Naive thymus-derived CD4-positive, alpha-beta T cell (primary cell): Measurements from ENCODE around the gene FBP2. TPM values are rescaled to one million over a fixed set of nuclear protein-coding genes. Genes with fewer than 3 reads are reported as not detected.

Source experiments
- ATAC-seq: fragments of 150-1000 bp; cut with Tn5 transposase; 2 replicates; pipeline ENCODE4 v1.10.0; 2021; ENCODE audit warnings: mild to moderate bottlenecking, moderate library complexity
- CTCF ChIA-PET: fragments of 350-600 bp; sonication (Branson Sonifier 250); formaldehyde crosslinking; loops from one replicate; lab custom pipeline; 2021; ENCODE audit warnings: antibody characterized with exemption; lab: Charles Lee
- POLR2A ChIA-PET: fragments of 350-600 bp; sonication (Branson Sonifier 250); formaldehyde crosslinking; loops from one replicate; lab custom pipeline; 2021; ENCODE audit warnings: antibody characterized with exemption, inconsistent platforms; lab: Charles Lee
- DNase-seq, 9 donors: peaks; one replicate each; pipeline versions ENCODE4 v3.0.0 to v3.0.0-alpha.2; 2020 to 2022; ENCODE audit warnings: mixed read lengths in 1 of 9
- H3K27ac ChIP-seq: one replicate; pipeline ENCODE4 v1.7.0; 2013; ENCODE audit warnings: mild to moderate bottlenecking, low read depth, low read length, moderate library complexity
- H3K27me3 ChIP-seq, 2 donors: one replicate each; pipeline ENCODE4 v1.7.0; 2013; ENCODE audit warnings: low read length in 2 of 2, mild to moderate bottlenecking in 2 of 2, moderate library complexity in 2 of 2; ENCODE audit not compliant: control insufficient read depth in 2 of 2, insufficient read depth in 2 of 2
- H3K36me3 ChIP-seq, 3 experiments: 1 replicate in 2 of 3; 2 replicates in 1 of 3; pipeline ENCODE4 v1.7.0; 2013; ENCODE audit warnings: low read length in 3 of 3, mild to moderate bottlenecking in 3 of 3, moderate library complexity in 1 of 3; ENCODE audit not compliant: insufficient read depth in 3 of 3, control insufficient read depth in 2 of 3
- H3K4me1 ChIP-seq, 2 donors: one replicate each; pipeline ENCODE4 v1.7.0; 2013; ENCODE audit warnings: low read length in 2 of 2, mild to moderate bottlenecking in 2 of 2, moderate library complexity in 1 of 2; ENCODE audit not compliant: control insufficient read depth in 2 of 2, insufficient read depth in 2 of 2
- H3K4me3 ChIP-seq: 2 replicates; pipeline ENCODE4 v1.7.0; 2013; ENCODE audit warnings: mild to moderate bottlenecking, low read length
- H3K9me3 ChIP-seq, 3 experiments: 1 replicate in 2 of 3; 2 replicates in 1 of 3; pipeline ENCODE4 v1.7.0; 2013; ENCODE audit warnings: low read length in 3 of 3; ENCODE audit not compliant: control insufficient read depth in 2 of 3
- H3K27ac Mint-ChIP-seq, 9 donors: one replicate each; pipeline ENCODE4 v1.8.0; 2020 to 2022; ENCODE audit warnings: mixed read lengths in 9 of 9, mild to moderate bottlenecking in 8 of 9, moderate library complexity in 5 of 9, inconsistent platforms in 2 of 9
- H3K27me3 Mint-ChIP-seq, 5 donors: one replicate each; pipeline ENCODE4 v1.8.0; 2021 to 2022; ENCODE audit warnings: mixed read lengths in 5 of 5, mild to moderate bottlenecking in 1 of 5
- H3K36me3 Mint-ChIP-seq, 5 donors: one replicate each; pipeline ENCODE4 v1.8.0; 2020 to 2022; ENCODE audit warnings: mixed read lengths in 5 of 5, mild to moderate bottlenecking in 3 of 5, inconsistent platforms in 1 of 5
- H3K4me1 Mint-ChIP-seq, 7 donors: one replicate each; pipeline ENCODE4 v1.8.0; 2020 to 2022; ENCODE audit warnings: mixed read lengths in 7 of 7, mild to moderate bottlenecking in 3 of 7, inconsistent platforms in 1 of 7
- H3K4me3 Mint-ChIP-seq, 10 donors: one replicate each; pipeline ENCODE4 v1.8.0; 2020 to 2022; ENCODE audit warnings: mild to moderate bottlenecking in 10 of 10, mixed read lengths in 10 of 10, moderate library complexity in 6 of 10, inconsistent platforms in 2 of 10
- H3K9me3 Mint-ChIP-seq, 11 donors: one replicate each; pipeline ENCODE4 v1.8.0; 2020 to 2022; ENCODE audit warnings: mixed read lengths in 11 of 11, mild to moderate bottlenecking in 4 of 11, inconsistent platforms in 1 of 11, moderate library complexity in 1 of 11
- intact Hi-C, 2 donors: fragments of 100-400 bp; cut with micrococcal nuclease; formaldehyde crosslinking; loops; one replicate each; pipeline ENCODE4 v1.15.1; 2023
- polyA plus RNA-seq, 2 donors: library from polyadenylated mRNA; unstranded; fragments of 300-500 nt; fragmentation: Illumina TruSeq; gene quantifications; one replicate each; pipeline ENCODE4 v1.2.3, GENCODE V29; 2021
- total RNA-seq, 6 experiments: library from RNA in 5 of 6; stranded (reverse) in 5 of 6; gene quantifications; 1 replicate in 5 of 6; 2 replicates in 1 of 6; pipeline ENCODE4 v1.2.3 and lab custom pipeline; 2021 to 2026

FBP2 gene
- total and polyA plus RNA-seq, 7 experiments from 2014 or later, result not detected

- Mint-ChIP-seq H3K4me3 (no peak overlapping the region), H3K9me3 (no peaks in the 10 kb centered on the region), H3K4me1 (peaks cover 0 to 16% (median 11%) of the 10 kb centered on the region in 7 donors), H3K36me3 (no peaks in the 10 kb centered on the region), H3K27ac (no peak overlapping the region), H3K27me3 (peaks cover 0 to 2% (median 0%) of the 10 kb centered on the region in 5 donors)
- no peak overlapping the region for H3K27ac ChIP-seq
- DNase-seq (no peak), ATAC-seq (no peak)
- ChIA-PET CTCF (no interaction called here), POLR2A (no interaction called here)
- H3K27me3 ChIP-seq, result no peaks in the 10 kb centered on the region
- intact Hi-C loops, result no loop called here
- H3K4me1 ChIP-seq, result no peaks in the 10 kb centered on the region
- H3K36me3 ChIP-seq, result no peaks in the 10 kb centered on the region
- no peaks in the 10 kb centered on the region for H3K9me3 ChIP-seq
- H3K4me3 ChIP-seq, result no peak overlapping the region
These were observed 32.2 kb upstream of the FBP2 start for GRCh38 chr9:94625835-94626234.

GRCh38 chr9:94624629-94625028, 31.0 kb upstream of the FBP2 start:
- Histone ChIP-seq H3K4me3 (no peak overlapping the region), H3K27me3 (no peaks in the 10 kb centered on the region), H3K9me3 (no peaks in the 10 kb centered on the region), H3K36me3 (no peaks in the 10 kb centered on the region), H3K27ac (no peak overlapping the region), H3K4me1 (no peaks in the 10 kb centered on the region)
- DNase-seq, result no peak
- Mint-ChIP-seq H3K27me3 (peaks cover 0 to 6% (median 0%) of the 10 kb centered on the region in 5 donors), H3K27ac (peak overlapping the region in 1 of 9 donors; percentile 5), H3K36me3 (peaks cover 0 to 9% (median 4%) of the 10 kb centered on the region in 5 donors), H3K4me1 (peaks cover 0 to 16% (median 11%) of the 10 kb centered on the region in 7 donors), H3K4me3 (no peak overlapping the region), H3K9me3 (peaks cover 0 to 2% (median 0%) of the 10 kb centered on the region in 11 donors)
- ATAC-seq, result no peak
- intact Hi-C loops, result no loop called here
- ChIA-PET CTCF (no interaction called here), POLR2A (no interaction called here)

- no peak overlapping the region for H3K27ac Mint-ChIP-seq
These were observed 29.6 kb upstream of the FBP2 start for GRCh38 chr9:94623253-94623652.

DNA sequence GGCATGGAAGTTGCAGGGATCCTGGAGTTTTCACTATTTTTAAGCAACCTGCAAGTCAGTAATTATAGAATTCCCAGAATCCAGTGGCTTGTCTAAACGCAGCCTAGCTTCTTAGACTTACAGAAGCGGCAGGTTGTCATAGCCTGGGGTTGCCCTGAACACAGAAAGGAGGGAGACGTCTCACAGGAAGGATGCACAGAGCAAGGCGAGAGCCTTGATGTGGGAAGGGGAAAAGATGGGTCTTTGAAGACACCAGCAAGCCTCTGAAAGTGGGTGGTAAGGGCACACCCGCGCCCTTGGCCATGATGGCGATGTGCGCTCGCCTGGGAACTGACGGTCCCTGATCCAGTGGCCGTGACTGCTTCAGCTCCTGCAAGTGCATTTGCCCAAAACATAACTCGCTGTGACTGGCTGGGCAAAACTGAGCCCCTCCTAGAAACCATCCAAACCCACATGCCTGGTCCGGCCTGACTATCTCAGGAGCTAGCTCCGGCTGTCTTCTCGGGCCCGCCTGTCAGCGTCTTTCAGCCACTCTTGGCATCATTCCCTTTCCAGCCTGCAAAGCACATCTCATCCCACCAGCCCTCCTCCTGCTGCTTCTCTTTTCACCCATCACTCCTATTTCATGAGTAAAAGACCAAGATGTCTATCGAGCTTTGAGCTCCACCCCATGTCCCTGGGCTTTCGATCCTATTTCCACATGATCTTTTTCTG, 28.6 kb upstream of the FBP2 start:
- H3K9me3 ChIP-seq, result no peaks in the 10 kb centered on the region
- POLR2A ChIA-PET, result no interaction called here

More at GRCh38 chr9:94623253-94623652, 29.6 kb upstream of the FBP2 start:
- no peaks in the 10 kb centered on the region for H3K36me3 ChIP-seq
- H3K4me3 Mint-ChIP-seq, result no peak overlapping the region
- no peak overlapping the region for H3K4me3 ChIP-seq
- DNase-seq (no peak), ATAC-seq (peak; percentile 52)
- POLR2A ChIA-PET, result no interaction called here
- peaks cover 0 to 15% (median 12%) of the 10 kb centered on the region in 5 donors for H3K36me3 Mint-ChIP-seq
- H3K4me1 Mint-ChIP-seq, result peaks cover 0 to 16% (median 11%) of the 10 kb centered on the region in 7 donors
- H3K27me3 ChIP-seq, result no peaks in the 10 kb centered on the region
- peaks cover 0 to 2% (median 0%) of the 10 kb centered on the region in 11 donors for H3K9me3 Mint-ChIP-seq
- intact Hi-C loops, result no loop called here
- no peak overlapping the region for H3K27ac ChIP-seq
- H3K4me1 ChIP-seq, result no peaks in the 10 kb centered on the region
- H3K27me3 Mint-ChIP-seq, result peaks cover 0 to 6% (median 0%) of the 10 kb centered on the region in 5 donors
- no peaks in the 10 kb centered on the region for H3K9me3 ChIP-seq
- CTCF ChIA-PET, result no interaction called here

DNA sequence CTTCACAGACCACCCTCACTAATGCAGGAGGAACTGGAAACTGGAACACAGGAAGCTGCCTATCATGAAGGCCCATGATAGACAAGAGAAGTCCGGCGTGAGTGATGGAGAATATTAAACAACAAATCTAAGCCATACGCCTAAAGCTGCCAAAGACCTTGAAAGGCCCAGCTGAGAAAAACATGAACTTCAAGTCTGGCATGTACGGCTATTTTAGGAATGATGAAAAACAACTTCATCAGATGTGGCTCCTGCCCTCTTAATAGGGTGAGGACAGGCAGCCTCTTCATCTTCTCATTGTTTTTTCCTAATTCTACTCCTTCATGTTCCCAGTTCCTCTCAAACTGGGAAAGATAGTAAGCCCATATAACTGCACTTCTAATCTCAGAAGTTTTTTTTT, 25.4 kb upstream of the FBP2 start:
- Mint-ChIP-seq H3K36me3 (peaks cover 0 to 31% (median 25%) of the 10 kb centered on the region in 5 donors), H3K27ac (no peak overlapping the region), H3K9me3 (peaks cover 0 to 2% (median 0%) of the 10 kb centered on the region in 11 donors), H3K27me3 (peaks cover 0 to 14% (median 0%) of the 10 kb centered on the region in 5 donors), H3K4me1 (peaks cover 0 to 11% (median 9%) of the 10 kb centered on the region in 7 donors), H3K4me3 (no peak overlapping the region)
- ChIA-PET CTCF (no interaction called here), POLR2A (no interaction called here)
- H3K27me3 ChIP-seq, result no peaks in the 10 kb centered on the region
- H3K9me3 ChIP-seq, result no peaks in the 10 kb centered on the region
- H3K4me1 ChIP-seq, result no peaks in the 10 kb centered on the region
- no peak overlapping the region for H3K4me3 ChIP-seq
- no peak for ATAC-seq
- intact Hi-C loops, result no loop called here
- DNase-seq, result no peak
- no peak overlapping the region for H3K27ac ChIP-seq
- H3K36me3 ChIP-seq, result no peaks in the 10 kb centered on the region

More for the DNA sequence above, 28.6 kb upstream of the FBP2 start:
- Histone ChIP-seq H3K27me3 (no peaks in the 10 kb centered on the region), H3K4me3 (no peak overlapping the region), H3K36me3 (no peaks in the 10 kb centered on the region), H3K4me1 (no peaks in the 10 kb centered on the region), H3K27ac (no peak overlapping the region)
- Mint-ChIP-seq H3K27ac (peak overlapping the region in 1 of 9 donors; percentile 67), H3K4me3 (peak overlapping the region in 1 of 10 donors; percentile 9), H3K4me1 (peaks cover 0 to 16% (median 11%) of the 10 kb centered on the region in 7 donors), H3K9me3 (peaks cover 0 to 2% (median 0%) of the 10 kb centered on the region in 11 donors), H3K27me3 (peaks cover 0 to 13% (median 0%) of the 10 kb centered on the region in 5 donors), H3K36me3 (peaks cover 0 to 23% (median 17%) of the 10 kb centered on the region in 5 donors)
- DNase-seq (no peak), ATAC-seq (peak; percentile 27)
- intact Hi-C loops, result no loop called here
- CTCF ChIA-PET, result no interaction called here

- Mint-ChIP-seq H3K27me3 (peaks cover 0 to 36% (median 5%) of the 10 kb centered on the region in 5 donors), H3K4me3 (peak overlapping the region in 1 of 10 donors; percentile 55), H3K36me3 (peaks cover 0 to 33% (median 19%) of the 10 kb centered on the region in 5 donors), H3K4me1 (peaks cover 0 to 16% (median 12%) of the 10 kb centered on the region in 7 donors), H3K27ac (no peak overlapping the region), H3K9me3 (no peaks in the 10 kb centered on the region)
- H3K27ac ChIP-seq, result no peak overlapping the region
- ATAC-seq (no peak), DNase-seq (no peak)
- intact Hi-C loops, result no loop called here
- no peaks in the 10 kb centered on the region for H3K36me3 ChIP-seq
- H3K27me3 ChIP-seq, result no peaks in the 10 kb centered on the region
- peaks cover 0 to 4% of the 10 kb centered on the region in 2 donors for H3K4me1 ChIP-seq
- H3K4me3 ChIP-seq, result no peak overlapping the region
- H3K9me3 ChIP-seq, result no peaks in the 10 kb centered on the region
- CTCF ChIA-PET, result no interaction called here
- POLR2A ChIA-PET, result no interaction called here
These were observed 19.4 kb upstream of the FBP2 start for GRCh38 chr9:94613003-94613402.
